ENCODE results near the gene ASNSD1. TPM values are rescaled to one million over a fixed set of nuclear protein-coding genes. Genes with fewer than 3 reads are reported as not detected.

Gene ASNSD1
- total RNA-seq, result 38.2 and 38.6 TPM in 2 replicates
- long read RNA-seq, transcript ASNSD1-201 (6 exons, 2,450 nt), result major isoform, 343 of 453 reads
- long read RNA-seq, transcript ASNSD1-209 (4 exons, 581 nt), result minor isoform, 10 of 453 reads
- long read RNA-seq, partial matches to known transcripts, result 6 of 453 reads
- long read RNA-seq, other reads (novel, unspliced or antisense), result 92 of 453 reads

GRCh38 chr2:189661148-189661956 lies at the start of gene ASNSD1:
Gene ASNSD1, plus strand, starts transcription at chr2:189661459. Its CDS starts 4,674 bp downstream, at chr2:189666133.
- no peaks in the 10 kb centered on the region for H3K27me3 Mint-ChIP-seq
- no peak within 1 kb of the TSS for H3K27ac Mint-ChIP-seq
- no peaks in the 10 kb centered on the region for H3K9me3 Mint-ChIP-seq (ENCODE audit: low read depth)
- DNase-seq (ENCODE audit: low spot score, unreplicated experiment), result peak; percentile 99
- H3K4me3 Mint-ChIP-seq (ENCODE audit: low read depth), result no peak within 1 kb of the TSS
- peaks cover 6% of the 10 kb centered on the region for H3K36me3 Mint-ChIP-seq (ENCODE audit: insufficient read depth)
- TF ChIP-seq CTCF (IDR thresholded peaks at IDR 0.05; ENCODE audit: unreplicated experiment), result peak; percentile 97
- H3K4me1 Mint-ChIP-seq (ENCODE audit: low read depth), result peaks cover 11% of the 10 kb centered on the region

- H3K27ac Mint-ChIP-seq, result peak overlapping the region; percentile 42
- DNase-seq (ENCODE audit: low spot score, unreplicated experiment), result no peak
- no peak for TF ChIP-seq CTCF (IDR thresholded peaks at IDR 0.05; ENCODE audit: unreplicated experiment)
These were observed 48.1 kb upstream of the ASNSD1 start for GRCh38 chr2:189613077-189613636.

GRCh38 chr2:189613650-189614420 lies 47.4 kb upstream of the ASNSD1 start:
- no peak for DNase-seq (ENCODE audit: low spot score, unreplicated experiment)
- TF ChIP-seq CTCF (IDR thresholded peaks at IDR 0.05; ENCODE audit: unreplicated experiment), result no peak
- Mint-ChIP-seq H3K9me3 (ENCODE audit: low read depth) (no peaks in the 10 kb centered on the region), H3K27ac (no peak overlapping the region), H3K36me3 (ENCODE audit: insufficient read depth) (no peaks in the 10 kb centered on the region), H3K4me3 (ENCODE audit: low read depth) (no peak overlapping the region), H3K27me3 (no peaks in the 10 kb centered on the region), H3K4me1 (ENCODE audit: low read depth) (peaks cover 23% of the 10 kb centered on the region)

More at GRCh38 chr2:189613077-189613636, 48.1 kb upstream of the ASNSD1 start:
- H3K9me3 Mint-ChIP-seq (ENCODE audit: low read depth), result no peaks in the 10 kb centered on the region
- H3K4me1 Mint-ChIP-seq (ENCODE audit: low read depth), result peaks cover 25% of the 10 kb centered on the region
- no peak overlapping the region for H3K4me3 Mint-ChIP-seq (ENCODE audit: low read depth)
- no peaks in the 10 kb centered on the region for H3K27me3 Mint-ChIP-seq
- no peaks in the 10 kb centered on the region for H3K36me3 Mint-ChIP-seq (ENCODE audit: insufficient read depth)

GRCh38 chr2:189614585-189614984 lies 46.7 kb upstream of the ASNSD1 start:
- no peak for DNase-seq (ENCODE audit: low spot score, unreplicated experiment)
- Mint-ChIP-seq H3K4me3 (ENCODE audit: low read depth) (no peak overlapping the region), H3K36me3 (ENCODE audit: insufficient read depth) (no peaks in the 10 kb centered on the region), H3K4me1 (ENCODE audit: low read depth) (peaks cover 16% of the 10 kb centered on the region), H3K9me3 (ENCODE audit: low read depth) (no peaks in the 10 kb centered on the region), H3K27ac (no peak overlapping the region), H3K27me3 (no peaks in the 10 kb centered on the region)
- no peak for TF ChIP-seq CTCF (IDR thresholded peaks at IDR 0.05; ENCODE audit: unreplicated experiment)

GRCh38 chr2:189618197-189618596 lies 43.1 kb upstream of the ASNSD1 start:
- Mint-ChIP-seq H3K4me1 (ENCODE audit: low read depth) (peaks cover 3% of the 10 kb centered on the region), H3K27me3 (no peaks in the 10 kb centered on the region), H3K9me3 (ENCODE audit: low read depth) (no peaks in the 10 kb centered on the region), H3K4me3 (ENCODE audit: low read depth) (no peak overlapping the region), H3K27ac (no peak overlapping the region), H3K36me3 (ENCODE audit: insufficient read depth) (no peaks in the 10 kb centered on the region)
- no peak for TF ChIP-seq CTCF (IDR thresholded peaks at IDR 0.05; ENCODE audit: unreplicated experiment)
- DNase-seq (ENCODE audit: low spot score, unreplicated experiment), result no peak

All from progenitor cell of endocrine pancreas (in vitro differentiated cells).